H1 (cell line): ENCODE results near the gene SND1. TPM values are rescaled to one million over a fixed set of nuclear protein-coding genes. Genes with fewer than 3 reads are reported as not detected.

ENCODE experiments used
- KDM1A ChIP-seq: fragments of 200-600, 300-600 bp; sonication (generic); IDR thresholded peaks from 2 replicates; pipeline ENCODE4 v1.7.1; 2016; ENCODE audit warnings: mild to moderate bottlenecking, low read length, borderline replicate concordance
- polyA plus RNA-seq, 7 experiments: library from polyadenylated mRNA; depleted of rRNA in 3 of 7; stranded (reverse) in 5 of 7; unstranded in 2 of 7; fragments of >200 nt in 5 of 7; fragments of 200-250 nt in 2 of 7; gene quantifications; 1 replicate in 5 of 7; 2 replicates in 1 of 7; 4 replicates in 1 of 7; pipeline versions ENCODE4 v1.2.1 to v1.2.3, GENCODE V29; 2011 to 2013; ENCODE audit warnings: missing spikeins in 2 of 7, mixed read lengths in 2 of 7
- total RNA-seq: library from RNA; stranded (reverse); fragmentation: NEBNext Ultra II Directional; extraction: Animal tissue kit (Norgen Biotek cat#: 25700); gene quantifications from 2 replicates; pipeline ENCODE4 v1.2.1, GENCODE V29; 2021

The SND1 gene
- total and polyA plus RNA-seq, 2 of the 8 experiments (the other 6 are each of a cell fraction or from before 2014, with no cell fraction given), result 122 to 290 TPM

DNA sequence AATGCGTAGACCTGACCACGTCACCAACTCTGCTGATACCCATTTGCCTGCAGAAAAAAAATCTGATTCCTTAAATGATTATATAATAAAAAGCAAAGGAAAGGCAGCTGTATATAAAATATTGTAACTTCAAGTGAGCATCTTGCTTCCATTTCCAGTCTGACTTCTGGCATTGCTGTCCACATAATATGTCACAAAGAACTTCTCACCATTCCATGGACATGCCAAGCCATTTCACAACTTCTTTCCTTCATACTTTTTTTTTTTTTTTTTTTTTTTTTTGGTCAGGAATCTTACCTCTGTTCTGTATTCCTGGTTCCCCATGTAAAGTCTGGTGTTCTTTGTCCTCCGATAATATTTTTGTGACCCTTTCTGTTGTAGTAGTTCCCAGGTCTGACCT lies 165.5 kb downstream of the SND1 start (continued):
- TF ChIP-seq KDM1A, result no peak
